Measurements from ENCODE around the gene DNAI4.
"Not testable (repeated sequence)": the region's sequence is repeated elsewhere in the genome, so short reads cannot be mapped to it uniquely, and the experiment has no call there.

The DNAI4 gene

DNA sequence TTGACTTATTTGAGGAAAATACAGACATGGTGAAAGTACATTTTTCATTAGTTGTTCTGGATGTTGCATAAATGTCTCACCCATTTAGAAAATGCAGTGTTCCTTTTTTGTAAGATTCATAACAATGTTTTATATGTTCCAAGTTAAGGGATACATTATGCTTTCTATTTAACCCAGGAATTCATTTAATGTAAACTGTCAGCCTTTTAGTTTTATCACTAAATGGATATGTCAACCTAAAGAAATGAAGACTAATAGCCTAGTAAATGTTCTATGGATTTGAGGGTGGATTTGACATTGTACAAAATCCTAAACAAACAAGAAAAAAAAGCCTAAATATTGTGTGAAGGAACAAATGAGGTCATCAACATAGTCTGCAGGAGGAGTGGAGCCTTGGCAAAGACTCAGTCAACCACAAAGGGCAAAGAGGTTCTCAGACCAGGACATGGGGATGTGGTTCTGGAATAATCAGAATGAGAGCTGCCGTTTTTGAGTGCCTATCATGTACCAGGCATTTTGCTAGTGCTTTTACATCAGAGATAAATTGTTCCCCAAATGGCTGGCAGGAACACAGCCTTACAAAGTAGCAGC lies 114.8 kb downstream of the DNAI4 start:
- DNase-seq: no peak

DNA sequence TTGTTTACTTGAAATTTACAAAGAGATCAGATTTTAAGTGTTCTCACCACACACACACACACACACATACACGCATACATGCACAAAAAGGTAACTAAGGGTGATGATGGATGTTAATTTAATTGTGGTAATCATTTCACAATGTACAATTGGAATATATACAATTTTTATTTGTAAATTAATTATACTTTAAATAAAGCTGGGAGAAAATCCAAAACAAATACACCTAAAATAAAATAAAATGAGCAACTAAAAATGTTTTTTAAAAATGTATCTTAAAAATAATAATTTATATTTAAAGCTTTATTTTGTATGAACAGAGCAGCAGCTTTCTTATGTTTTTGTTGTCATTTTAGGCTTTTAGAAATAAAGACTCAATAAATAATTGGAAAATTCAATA lies 115.4 kb downstream of the DNAI4 start:
- DNase-seq: no peak

DNA sequence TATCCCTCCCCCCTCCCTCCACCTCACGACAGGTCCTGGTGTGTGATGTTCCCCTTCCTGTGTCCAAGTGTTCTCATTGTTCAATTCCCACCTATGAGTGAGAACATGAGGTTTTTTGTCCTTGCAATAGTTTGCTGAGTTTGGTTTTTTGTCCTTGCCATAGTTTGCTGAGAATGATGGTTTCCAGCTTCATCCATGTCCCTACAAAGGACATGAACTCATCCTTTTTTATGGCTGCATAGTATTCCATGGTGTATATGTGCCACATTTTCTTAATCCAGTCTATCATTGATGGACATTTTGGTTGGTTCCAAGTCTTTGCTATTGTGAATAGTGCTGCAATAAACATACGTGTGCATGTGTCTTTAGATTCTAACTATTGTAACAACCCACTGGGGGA lies 128.8 kb downstream of the DNAI4 start:
- not testable (repeated sequence) for DNase-seq

GRCh38 chr1:66791621-66792610 lies 132.7 kb downstream of the DNAI4 start:
- no peak for DNase-seq

DNA sequence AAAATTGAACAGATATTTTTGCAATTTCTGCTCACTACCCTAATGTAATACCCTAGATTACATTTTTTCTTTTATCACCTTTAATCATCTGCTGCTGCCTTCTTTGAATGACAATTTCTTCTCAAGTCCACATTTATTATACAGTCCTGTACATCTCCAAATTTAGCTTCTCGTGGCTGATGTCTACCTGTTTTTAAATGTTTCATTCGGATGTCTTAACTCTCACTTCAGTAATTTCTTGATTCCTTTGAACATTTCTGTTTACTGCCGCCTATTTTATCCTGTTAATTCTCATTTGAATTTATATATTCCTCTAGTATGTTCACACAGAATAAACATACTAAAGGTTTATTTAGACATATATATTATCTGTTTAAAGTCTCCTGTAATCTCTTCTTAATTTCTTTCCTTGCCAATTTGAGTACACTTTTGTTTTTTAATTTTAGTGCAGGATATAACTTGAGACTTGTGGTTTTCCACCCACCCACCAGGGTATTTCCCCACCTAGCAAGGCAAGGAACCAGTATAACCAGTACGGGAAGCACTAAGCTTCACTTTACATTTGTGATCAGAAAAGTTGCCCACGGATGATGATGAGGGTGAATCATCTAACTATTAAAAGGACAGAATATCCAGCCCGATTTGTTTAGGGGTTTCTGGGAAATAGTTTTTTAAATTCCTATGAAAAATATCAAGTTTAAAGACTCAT lies 136.3 kb downstream of the DNAI4 start:
- DNase-seq: no peak

- DNase-seq: no peak
Measured at GRCh38 chr1:66787641-66788040, 137.0 kb downstream of the DNAI4 start.

DNA sequence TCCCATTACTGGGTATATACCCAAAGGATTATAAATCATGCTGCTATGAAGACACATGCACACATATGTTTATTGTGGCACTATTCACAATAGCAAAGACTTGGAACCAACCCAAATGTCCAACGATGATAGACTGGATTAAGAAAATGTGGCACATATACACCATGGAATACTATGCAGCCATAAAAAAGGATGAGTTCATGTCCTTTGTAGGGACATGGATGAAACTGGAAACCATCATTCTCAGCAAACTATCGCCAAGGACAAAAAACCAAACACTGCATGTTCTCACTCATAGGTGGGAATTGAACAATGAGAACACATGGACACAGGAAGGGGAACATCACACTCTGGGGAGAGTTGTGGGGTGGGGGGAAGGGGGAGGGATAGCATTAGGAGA lies 138.9 kb downstream of the DNAI4 start:
- DNase-seq: not testable (repeated sequence)

GRCh38 chr1:66779475-66780078 lies 145.1 kb downstream of the DNAI4 start:
- no peak for DNase-seq

GRCh38 chr1:66778969-66779368 lies 145.7 kb downstream of the DNAI4 start:
- DNase-seq: no peak

DNA sequence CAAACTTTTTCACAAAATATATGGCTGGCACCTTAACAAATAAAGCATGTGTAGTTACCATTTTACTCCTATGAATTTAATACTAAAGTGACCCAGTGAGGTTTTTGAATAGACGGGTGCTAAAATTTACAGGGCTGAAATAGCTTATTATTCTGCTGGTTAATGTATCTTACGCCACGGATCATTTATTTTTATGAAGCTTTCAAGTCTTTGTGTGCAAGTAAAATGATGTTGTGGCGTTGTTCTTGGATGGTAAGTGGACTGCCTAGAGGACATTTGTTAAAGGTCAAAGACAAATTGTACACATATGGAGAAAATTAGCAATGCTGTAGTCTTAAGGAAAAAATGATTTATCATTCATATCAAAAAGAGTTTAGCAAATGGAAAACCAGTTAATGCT lies 146.4 kb downstream of the DNAI4 start:
- DNase-seq: no peak

DNA sequence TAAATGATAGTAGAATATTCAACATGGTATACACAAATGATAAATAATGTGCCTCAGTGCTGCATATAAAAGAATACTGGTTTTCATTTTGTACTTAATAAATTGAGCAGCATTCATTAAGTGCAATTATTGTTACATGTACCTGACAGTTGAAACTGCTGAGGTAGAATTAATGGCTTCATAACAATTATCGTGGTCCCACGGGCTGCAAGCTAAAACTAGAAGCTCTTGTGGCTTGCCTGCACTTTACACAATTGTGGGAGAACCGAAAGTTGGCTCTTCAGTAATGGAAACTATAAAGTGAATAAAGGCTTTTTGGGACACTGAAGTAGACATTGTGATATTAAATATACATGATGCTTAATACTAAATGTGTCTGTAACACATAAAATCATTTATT lies 146.8 kb downstream of the DNAI4 start:
- DNase-seq: no peak

- no peak for DNase-seq
Measured at GRCh38 chr1:66775646-66776045, 149.0 kb downstream of the DNAI4 start.

DNA sequence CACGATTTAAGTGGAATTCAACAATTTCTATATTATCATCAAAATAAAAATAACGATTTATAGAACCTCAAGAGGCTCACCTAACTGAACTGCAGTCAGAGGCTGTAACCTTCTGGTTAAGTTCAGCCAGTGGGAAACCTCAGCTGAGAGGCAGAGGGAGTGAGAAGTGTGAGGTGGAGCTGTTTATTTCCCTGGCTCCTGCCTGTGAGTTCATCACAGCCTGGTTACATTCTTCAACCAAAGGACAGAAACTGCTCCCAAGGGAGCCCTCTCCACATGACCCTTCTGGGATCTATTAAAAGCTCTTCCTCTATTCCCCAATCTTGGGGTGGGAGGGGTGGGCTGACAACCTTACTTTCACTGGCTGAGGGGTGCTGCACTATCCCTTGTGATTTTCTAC lies 150.2 kb downstream of the DNAI4 start:
- no peak for DNase-seq

DNA sequence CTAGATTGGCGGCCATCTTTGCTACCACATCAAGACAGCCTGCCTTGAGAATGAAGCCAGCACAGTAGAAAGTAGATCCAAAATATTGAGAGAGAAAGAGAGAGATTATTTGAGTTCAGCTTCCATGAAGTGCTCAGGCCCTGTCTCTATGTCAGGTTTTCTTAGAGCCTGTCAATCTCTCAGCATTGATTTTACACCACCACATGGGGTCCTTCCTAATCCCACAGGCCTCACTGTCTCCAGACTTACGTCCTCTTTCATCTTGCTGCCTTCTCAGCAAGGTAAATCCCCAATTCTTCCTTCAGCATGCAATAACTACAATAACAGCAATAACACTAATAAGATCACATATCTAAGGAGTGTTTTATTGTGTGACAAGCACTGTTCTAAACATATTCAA lies 151.4 kb downstream of the DNAI4 start:
- no peak for DNase-seq

GRCh38 chr1:66770694-66771093 lies 154.0 kb downstream of the DNAI4 start:
- DNase-seq: no peak

GRCh38 chr1:66770240-66770639 lies 154.4 kb downstream of the DNAI4 start:
- DNase-seq: no peak

DNA sequence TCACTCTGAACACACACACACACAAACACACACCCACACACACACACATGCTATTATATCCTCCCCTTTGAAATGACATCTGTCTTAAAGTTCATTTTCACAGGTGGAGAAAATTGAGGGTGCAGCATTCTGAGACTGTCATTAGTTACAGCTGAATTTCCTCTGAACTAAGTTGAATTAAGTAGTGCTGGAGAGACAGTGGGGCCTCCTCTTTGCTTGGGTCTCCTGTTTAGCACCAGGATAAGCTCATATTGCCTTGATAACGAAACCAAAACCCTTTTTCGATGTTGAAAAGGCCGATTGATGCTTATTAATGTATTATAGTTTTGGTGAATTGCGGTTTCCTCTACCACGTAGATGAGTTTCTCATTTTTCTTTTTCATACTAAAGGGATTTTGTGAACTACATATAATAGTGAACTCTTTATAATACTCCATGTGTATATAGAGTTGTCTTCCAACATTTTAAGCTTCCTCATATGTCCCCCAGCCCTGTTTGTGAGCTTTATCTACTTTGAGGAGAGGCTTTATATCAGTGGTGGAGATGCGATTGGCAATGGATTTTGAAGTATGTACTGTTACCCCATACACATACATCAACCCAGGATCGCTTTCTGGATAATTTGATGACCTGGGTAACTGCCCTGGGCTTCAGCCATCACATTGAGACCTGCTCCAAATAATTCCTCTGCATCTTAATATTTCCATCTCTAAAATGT lies 155.0 kb downstream of the DNAI4 start:
- no peak for DNase-seq

DNA sequence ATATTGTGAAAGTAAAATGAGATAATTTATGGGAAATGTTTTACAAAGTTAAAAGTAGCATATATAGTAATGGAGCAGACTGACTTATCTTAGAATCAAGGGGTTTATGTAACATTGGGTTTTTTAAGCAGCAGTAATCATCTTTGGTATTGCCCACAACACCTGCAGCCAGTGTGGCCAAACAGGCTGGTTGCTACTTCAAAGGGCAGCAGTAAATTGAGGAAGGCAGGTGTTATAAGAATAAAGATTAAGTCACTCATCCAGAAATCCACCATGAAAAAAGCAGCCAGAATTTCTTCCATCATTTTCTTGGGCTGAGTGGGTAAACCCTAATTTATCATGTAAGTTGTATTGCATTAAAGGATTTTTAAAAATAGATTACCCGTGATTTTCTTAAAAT lies 155.7 kb downstream of the DNAI4 start:
- DNase-seq: no peak

DNA sequence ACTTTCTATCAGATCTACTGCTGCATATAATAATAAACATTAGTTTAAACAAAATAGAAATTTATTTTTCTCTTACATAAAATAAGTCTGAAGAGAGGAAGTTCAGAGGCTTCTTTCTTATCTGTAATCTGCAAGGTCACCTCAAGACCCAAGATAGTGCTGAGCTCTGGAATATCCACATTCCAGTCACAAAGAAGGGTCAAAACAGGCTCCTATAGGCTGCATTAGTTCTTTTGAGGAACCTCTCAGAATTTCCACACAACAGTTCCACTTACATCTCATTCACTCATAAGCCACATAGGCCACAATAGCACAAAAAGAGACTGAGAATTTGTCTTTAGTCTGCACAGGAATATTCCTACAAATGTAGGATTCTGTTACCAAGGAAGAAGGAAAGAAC lies 157.0 kb downstream of the DNAI4 start:
- no peak for DNase-seq

DNA sequence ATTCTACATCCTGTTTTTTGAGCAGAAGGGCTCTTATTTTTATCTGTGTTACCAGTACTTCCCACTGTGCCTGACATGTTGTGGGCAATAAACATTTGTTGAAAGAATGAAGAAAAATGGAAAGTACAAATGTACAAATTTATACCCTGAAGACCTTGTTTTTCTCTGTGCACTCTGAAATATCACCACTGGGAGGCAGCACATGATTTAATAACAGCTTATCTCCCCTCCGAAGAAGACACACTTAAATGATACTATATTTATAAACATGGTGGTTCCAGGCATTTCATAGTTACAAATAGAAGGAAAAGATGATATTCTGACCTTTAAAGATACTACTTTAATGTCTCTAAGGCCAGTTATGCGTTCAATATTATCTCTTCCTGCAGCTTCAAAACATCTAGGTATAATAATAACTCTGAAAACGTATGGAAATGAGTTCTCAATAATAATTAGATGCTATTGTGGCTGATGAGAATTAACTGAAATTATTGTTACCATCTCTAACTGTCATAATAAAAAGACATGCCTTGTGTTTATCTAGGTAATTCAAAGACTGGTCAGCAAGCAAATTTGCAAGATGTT lies 159.6 kb downstream of the DNAI4 start:
- DNase-seq: peak; percentile 31
